ENCODE data around the gene COL6A2.
"Not testable (repeated sequence)": the region's sequence is repeated elsewhere in the genome, so short reads cannot be mapped to it uniquely, and the experiment has no call there.

Gene COL6A2

DNA sequence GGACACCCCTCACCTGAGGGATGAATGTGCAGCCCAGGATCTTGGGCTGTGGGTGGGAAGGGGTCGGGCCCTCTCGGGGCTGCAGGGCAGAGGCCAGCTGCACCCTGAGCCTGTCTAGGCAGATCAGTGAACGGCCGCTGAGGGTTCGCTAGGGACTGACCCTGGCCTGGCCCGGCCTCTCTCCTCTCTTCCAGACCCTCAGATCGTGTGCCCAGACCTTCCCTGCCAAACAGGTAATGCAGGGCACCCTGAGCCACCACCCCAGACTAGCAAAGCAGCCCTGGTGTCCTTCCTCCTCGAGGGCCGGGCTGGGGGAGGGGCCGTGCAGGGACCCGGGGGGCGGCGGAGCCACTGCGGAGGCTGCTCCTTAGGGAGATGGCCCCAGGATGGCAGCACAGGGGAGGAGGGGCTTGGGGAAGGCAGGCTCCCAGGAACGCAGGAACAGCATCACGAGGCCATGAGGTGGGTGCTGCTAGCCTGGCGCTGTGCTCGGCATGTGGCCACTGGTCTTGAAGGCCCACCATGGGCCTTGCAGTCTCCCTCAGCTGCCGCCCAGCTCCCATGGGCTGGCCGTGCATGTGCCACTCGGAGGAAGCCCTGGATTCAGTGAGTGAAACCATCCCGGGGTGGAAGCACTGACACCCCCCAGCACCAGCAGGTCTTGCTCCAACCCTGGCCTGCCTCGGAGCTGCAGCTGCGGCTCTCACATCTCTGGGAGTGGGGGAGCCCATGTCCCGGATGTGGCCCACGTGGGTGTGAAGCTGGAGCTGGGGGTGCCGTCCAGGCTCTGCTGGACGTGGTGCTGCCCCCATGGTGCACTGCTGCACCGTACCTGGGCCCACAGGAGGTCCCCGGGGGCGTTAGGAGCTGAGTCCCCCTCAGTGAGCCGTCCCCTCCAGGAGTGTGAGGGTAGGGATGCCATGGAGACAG is 28.7 kb downstream of the COL6A2 start:
- DNase-seq (ENCODE audit: low spot score), result no peak

DNA sequence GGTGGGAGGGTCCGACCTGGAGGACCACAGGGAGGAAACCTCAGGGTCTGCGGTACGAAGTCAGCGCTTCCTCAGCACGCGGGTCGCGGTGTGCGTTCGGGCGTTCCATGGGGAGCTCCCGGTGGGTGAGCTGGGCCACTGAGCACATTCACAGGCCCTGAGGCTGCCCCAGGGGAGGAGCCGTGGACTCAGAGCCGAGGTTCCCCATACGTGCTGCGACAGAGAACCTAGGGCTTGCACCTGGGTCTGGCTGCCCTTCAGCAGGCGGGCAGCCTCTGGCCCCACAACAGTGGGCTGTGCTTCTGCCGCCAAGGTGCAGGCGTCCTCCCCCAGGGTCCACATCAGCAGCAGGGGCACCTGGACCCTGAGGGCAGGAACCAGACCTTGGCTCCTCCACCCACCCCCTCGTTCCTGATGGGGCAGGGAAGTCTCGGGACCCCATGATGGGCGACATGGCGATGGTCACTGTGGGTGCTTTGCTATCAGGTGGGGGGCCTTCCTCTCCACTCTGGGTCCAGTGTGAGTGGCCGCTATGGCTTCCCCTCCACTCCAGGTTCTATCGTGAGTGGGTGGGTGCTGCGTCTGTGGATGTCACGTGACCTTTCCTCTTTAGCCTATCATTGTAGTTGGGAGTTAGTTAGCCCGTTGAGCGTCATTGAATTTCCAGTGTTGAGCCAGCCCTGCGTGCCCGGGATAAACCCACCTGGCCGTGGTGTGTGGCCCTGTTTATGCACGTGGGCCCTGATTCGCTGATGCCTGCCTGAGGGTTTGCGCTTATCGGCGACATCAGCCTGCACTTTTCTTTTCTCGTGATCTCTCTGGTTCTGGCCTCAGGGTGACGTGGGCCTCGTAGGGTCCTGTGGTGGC is 29.6 kb downstream of the COL6A2 start:
- DNase-seq (ENCODE audit: low spot score), result no peak

DNA sequence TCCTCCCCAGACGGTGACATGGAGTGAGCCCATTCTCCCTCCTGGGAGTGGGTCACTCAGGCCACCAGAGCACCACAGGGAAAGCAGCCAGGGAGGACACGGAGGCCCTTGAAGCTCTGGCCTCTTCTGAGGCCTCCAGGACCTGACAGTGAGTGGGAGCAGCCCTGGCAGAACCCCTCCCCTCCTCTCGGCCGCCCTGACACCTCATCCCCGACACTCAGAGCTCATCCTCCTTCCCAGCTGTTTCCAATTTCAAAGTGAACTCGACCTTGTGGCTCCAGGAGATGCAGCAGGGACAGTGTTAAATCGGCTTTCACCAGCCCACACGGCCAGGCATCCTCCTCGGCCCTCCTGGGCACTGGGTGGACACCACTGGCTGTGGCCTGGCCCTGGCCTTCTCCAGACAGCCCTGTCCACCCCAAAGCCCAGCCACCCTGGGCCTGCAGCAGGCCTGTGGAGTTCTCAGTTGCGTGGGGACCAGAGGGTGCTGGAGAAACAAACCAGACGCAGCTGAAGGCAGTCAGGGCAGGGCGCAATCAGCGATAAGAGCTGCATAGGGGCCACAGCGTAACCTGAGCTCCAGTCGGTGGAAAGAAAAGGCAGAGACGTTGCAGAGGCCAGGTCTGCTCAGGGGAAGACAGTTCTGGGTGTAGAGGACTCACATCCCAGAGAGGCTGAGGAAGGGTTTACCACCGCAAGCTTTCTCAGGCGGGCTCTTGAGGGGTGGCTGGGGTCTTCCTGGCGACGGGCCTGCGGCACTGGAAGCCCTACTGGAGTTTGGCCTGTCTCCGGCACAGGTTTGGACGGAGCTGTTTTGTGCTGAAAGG is 30.4 kb downstream of the COL6A2 start:
- no peak for DNase-seq (ENCODE audit: low spot score)

DNA sequence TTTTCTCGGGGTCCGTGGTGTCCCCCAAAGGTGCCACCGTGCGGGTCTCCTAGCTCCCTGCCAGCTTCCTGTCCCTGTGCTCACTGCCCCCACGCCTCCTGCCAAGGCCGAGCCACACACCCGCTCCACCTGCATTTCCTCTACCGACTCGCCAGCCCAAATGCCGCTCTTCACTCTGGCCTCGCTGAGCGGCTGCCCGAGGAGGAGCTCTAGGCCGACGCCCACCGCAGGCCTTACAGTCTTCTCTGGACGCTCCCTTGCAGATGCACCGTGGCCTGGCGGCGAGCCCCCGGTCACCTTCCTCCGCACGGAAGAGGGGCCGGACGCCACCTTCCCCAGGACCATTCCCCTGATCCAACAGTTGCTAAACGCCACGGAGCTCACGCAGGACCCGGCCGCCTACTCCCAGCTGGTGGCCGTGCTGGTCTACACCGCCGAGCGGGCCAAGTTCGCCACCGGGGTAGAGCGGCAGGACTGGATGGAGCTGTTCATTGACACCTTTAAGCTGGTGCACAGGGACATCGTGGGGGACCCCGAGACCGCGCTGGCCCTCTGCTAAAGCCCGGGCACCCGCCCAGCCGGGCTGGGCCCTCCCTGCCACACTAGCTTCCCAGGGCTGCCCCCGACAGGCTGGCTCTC is 31.1 kb downstream of the COL6A2 start:
- no peak for DNase-seq (ENCODE audit: low spot score)

DNA sequence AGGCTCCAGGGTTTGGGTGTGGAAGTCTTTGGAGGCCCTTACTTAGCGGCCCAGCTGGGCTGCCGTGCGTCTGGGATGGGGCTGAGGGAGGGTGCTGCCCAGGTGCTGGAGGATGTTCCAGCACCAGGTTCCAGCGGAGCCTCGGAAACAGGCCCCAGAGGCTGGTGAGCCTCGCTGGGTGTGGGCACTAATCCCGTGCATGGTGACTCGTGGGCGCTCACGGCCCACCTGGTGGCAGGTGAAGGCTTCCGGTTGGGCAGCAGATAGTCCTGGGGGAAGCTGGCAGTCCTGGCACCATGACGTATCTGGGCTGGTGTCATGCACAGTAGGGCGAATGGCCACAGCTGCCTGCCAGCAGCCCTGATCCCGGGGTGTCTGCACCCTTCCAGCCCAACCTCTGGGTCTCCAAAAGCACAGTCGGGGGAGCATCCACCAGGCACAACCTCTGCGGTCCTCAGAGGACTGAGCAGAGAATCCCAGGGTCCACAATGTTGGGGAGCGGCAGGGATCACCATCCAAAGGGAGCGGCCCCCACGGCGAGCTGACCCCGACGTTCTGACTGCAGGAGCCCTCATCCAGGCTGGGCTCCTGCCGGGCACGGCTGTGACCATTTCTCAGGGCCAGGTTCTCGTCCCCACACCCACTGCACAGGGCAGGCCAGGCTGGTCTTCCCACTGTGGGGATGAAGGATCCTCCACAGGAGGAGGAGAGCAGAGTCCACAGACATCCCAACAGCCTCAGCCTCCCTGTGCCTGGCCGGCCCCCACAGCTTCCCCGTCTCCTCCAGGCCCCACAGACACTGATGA is 32.1 kb downstream of the COL6A2 start:
- no peak for DNase-seq (ENCODE audit: low spot score)

DNA sequence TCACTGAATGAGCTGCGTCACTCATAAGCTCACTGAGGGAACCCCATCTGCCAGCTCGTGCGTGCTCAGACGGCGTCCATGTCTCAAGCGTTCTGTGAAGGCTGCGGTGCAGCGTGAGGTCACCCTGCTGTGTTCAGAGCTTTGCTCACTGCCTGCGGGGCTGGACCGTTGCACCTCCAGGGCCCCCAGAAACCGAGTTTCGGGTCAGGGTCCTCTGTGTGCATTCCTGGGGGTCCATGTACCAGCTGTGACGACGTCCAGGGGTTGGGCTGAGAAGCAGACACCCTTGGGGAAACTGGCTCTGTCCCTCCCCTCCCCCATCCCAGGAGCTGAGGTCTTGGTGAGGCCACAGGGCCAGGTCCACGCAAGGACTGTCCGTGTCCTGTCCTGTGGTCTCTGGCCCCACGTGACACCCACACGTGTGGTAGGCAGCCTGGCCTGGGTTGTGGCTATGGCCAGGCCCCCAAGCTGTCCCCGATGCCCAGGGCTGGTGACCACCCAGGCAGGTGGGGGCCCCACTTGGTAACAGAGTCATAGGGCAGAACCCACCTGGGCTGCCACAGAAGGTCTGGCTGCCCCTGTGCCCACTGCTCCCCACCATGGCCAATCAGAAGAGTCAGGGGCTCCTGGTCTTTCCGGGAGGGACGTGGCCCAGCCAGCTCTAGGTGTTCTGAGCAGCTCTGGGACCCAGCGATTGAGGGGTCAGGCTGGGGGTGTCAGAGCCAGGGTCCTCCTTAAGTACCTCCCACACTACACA is 33.1 kb downstream of the COL6A2 start:
- no peak for DNase-seq (ENCODE audit: low spot score)

DNA sequence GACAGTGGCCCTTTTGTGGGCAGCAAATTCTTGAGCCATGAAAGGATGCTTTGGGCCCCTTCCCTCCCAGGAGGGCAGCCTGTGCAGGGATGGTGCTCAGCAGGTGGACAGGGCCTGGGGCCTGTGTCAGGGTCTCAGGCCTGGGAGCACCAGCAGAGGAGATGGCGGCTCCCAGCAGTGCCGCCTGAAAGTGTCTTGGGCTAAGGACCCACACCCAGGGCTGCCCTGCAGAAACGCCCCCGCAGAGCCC is 33.6 kb downstream of the COL6A2 start:
- DNase-seq (ENCODE audit: low spot score), result no peak

DNA sequence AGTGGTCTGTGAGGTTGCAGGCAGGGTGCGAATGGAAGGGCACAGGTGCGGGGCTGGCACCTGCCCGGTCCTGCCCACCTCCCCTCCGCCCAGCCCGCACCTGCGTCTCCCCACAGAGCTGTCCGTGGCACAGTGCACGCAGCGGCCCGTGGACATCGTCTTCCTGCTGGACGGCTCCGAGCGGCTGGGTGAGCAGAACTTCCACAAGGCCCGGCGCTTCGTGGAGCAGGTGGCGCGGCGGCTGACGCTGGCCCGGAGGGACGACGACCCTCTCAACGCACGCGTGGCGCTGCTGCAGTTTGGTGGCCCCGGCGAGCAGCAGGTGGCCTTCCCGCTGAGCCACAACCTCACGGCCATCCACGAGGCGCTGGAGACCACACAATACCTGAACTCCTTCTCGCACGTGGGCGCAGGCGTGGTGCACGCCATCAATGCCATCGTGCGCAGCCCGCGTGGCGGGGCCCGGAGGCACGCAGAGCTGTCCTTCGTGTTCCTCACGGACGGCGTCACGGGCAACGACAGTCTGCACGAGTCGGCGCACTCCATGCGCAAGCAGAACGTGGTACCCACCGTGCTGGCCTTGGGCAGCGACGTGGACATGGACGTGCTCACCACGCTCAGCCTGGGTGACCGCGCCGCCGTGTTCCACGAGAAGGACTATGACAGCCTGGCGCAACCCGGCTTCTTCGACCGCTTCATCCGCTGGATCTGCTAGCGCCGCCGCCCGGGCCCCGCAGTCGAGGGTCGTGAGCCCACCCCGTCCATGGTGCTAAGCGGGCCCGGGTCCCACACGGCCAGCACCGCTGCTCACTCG is 34.1 kb downstream of the COL6A2 start:
- DNase-seq (ENCODE audit: low spot score), result no peak

DNA sequence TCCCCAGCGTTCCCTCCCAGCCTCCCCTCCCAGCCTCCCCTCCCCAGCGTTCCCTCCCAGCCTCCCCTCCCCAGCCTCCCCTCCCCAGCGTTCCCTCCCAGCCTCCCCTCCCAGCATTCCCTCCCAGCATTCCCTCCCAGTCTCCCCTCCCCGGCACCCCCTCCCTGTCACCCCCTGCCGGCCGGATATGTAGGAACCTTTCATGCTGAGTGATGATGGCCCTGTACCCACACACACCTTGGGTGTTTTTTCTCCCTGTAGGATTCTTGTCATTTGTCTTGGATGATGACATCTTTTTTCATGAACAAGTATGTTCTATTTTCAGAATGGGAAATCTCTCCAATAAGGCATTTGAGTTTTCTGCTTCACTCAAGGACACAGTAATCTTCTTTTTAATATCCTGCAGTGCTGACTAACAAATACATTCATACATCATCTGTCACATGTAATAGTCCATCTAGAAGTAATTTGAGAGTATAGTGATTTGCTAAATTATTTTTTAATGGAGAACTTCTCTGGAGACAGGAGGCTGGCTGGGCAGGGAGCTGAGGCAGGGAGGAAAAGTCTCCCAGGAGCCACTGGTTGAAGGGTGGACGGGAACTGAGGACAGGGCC is 38.0 kb downstream of the COL6A2 start:
- DNase-seq (ENCODE audit: low spot score), result no peak

DNA sequence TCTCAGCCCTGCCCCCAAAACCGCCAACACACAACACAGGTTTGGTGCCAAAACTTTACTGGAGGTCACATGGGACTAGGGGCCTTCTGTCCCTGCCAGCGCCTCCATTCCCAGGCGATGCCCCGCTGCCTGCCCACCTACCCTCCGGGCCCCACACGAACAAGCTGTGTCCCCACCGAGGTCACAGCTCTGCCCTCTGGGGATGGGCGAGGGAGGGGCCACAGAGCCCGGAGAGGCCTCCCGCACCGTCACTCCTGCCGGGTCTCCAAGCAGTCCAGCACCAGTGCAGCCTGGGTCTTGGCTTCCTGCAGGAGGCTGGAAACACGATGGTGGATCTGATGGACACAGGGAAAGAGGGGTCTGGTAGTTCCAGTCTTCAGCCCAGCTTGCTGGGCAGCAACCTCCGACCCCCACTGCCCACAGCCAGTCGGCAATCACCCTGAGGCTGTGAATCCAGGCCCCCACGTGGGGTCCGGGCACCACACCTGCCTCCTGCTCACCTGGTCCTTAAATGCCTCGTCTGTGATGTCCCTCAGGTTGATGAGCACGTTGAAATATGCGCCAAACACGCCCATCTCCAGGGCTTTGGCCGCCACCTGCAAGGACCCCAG is 38.9 kb downstream of the COL6A2 start:
- DNase-seq (ENCODE audit: low spot score), result no peak

DNA sequence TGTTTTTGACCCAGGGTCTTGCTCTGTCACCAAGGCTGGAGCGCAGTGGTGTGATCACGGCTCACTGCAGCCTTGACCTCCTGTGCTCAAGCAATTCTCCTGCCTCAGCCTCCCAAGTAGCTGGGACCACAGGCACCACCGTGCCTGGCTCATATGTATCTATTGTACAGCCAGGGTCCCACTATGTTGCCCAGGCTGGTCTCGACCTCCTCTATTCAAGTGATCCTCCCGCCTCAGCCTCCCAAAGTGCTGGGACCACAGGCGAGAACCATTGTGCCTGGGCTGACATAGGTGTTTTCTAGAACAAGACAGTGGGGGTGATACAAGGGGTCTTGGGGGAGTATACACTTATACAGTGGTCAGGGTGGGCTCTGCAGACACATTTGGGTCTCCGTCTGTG is 40.0 kb downstream of the COL6A2 start:
- no peak for DNase-seq (ENCODE audit: low spot score)

DNA sequence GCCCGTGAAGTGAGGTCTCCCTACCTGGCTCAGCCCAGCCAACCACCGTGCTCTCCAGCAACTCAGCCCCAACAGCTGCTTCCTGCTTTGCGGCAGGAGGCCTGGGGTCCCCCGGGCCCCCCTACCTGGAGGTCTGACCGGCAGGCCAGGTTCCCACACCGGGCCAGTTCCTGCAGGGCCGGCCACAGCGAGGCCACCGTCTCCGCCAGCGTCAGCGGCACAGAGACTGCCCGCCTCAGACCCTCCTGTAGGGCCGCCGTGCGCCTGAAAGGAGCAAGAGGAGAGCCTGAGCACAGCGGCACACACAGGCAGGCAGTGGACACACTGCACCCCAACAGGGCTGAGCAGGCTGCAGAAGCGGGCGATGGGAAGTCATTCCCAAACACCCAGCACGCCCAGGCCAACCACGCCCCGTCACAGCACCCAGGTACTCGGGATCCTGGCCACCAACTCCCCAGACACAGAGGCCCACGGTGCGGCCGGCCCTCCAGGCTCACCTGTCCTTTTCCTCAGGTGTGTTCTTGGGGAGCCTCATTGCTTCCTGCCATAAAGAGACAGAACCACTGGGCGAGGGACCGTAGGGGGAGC is 40.6 kb downstream of the COL6A2 start:
- no peak for DNase-seq (ENCODE audit: low spot score)

DNA sequence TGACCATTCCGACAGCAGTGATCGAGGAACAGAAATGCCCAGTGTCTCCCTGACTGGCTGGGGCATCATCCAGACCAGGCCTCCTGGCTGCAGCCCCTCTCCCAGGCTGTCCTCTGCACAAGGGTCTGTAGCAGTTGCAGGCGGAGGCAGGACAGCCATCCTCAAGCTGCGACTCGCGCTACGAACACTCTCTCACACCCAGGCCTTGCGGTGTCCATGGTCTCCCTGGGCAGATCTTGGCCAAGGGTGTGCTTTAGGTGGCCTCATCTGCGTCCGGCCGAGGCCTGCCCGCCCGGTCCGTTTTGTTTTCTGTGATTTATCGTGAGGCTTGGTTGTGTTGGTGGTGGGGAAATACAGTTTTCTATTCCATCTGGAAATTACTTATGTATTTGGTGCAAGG is 41.8 kb downstream of the COL6A2 start:
- DNase-seq (ENCODE audit: low spot score), result no peak

DNA sequence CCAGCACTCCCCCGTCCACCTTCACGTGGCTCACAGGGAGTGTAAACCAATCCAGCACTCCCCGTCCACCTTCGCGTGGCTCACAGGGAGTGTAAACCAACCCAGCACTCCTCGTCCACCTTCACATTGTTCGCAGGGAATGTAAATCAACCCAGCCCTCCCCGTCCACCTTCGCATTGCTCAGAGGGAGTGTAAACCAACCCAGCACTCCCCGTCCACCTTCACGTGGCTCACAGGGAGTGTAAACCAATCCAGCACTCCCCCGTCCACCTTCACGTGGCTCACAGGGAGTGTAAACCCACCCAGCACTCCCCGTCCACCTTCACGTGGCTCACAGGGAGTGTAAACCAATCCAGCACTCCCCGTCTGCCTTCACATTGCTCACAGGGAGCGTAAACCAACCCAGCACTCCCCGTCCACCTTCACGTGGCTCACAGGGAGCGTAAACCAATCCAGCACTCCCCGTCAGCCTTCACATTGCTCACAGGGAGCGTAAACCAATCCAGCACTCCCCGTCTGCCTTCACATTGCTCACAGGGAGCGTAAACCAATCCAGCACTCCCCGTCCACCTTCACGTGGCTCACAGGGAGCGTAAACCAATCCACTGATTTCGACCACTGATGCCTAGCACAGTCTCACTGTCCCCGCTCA is 42.6 kb downstream of the COL6A2 start:
- DNase-seq (ENCODE audit: low spot score), result not testable (repeated sequence)

DNA sequence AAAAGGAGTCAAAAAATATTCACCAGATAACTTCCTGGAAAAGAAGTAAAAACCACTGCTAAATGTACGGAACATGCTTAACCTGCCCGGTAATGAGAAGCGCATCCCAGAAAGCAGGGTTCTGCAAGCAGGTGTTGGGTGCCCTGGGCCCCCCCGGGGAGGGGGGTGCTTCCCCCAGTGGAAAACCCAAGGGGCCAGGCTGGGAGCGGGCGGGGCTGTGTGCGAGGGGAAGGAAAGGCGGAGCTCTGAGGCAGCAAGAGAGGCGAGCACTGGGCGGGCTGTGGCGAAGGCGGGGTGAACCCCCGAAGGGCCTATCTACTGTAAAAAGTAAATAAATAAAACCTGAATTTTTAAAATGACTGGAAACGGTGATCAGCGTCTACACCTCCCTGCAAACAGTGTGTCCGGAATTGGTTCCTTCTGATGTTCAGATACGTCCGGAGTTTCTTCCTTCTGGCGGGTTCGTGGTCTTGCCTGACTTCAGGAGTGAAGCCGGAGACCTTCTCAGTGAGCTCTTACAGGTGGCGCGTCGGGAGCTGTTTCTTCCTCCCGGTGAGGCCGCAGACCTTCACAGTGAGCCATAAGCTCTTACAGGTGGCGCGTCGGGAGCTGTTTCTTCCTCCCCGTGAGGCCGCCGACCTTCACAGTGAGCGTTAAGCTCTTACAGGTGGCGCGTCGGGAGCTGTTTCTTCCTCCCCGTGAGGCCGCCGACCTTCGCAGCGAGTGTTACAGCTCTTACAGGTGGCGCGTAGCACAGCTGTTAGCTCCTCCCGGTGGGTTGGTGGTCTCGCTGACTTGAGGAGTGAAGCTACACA is 44.1 kb downstream of the COL6A2 start:
- DNase-seq (ENCODE audit: low spot score), result no peak

DNA sequence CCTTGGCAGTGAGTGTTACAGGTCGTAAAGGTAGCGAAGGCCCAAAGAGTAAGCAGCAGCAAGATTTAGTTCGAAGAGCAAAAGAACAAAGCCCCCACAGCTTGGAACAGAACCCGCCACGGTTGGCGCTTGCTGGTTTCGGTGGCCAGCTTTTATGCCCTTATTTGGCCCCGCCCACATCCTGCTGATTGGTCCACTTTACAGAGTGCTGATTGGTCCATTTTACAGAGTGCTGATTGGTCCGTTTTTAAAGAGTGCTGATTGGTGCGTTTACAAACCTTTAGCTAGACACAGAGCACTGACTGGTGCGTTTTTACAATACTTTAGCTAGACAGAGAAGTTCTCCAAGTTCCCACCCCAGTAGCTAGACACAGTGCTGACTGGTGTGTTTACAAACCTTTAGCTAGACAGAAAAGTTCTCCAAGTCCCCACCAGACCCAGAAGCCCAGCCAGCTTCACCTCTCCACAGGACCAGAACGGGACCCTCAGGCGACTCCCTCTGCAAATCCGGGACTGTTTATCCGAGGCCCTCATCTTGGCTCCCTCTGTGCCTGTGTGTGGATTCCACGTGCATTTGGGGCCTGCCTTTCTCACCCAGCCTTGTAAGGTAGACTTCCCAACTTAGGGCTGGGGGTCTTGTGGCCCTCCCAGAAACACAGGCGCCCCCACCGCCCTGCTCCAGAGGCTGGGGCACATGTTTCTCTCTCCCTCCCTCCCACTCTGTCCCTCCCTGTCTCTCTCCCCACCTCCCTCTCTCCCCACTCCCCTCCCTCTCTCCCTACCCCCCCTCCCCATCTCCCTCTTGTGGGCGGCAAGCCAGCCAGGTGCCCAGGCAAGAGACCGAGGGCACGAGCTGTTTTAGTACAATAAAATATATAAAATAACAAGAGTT is 44.9 kb downstream of the COL6A2 start:
- DNase-seq (ENCODE audit: low spot score), result no peak

Data from LoVo (cell line).